ENCODE results near the gene TLX2. TPM values are rescaled to one million over a fixed set of nuclear protein-coding genes. Genes with fewer than 3 reads are reported as not detected.
A peak's percentile ranks its signal among the peaks of the same experiment; 100 is the strongest.

Gene TLX2
- polyA plus RNA-seq, 6 donors from 2014 or later: not detected

DNA sequence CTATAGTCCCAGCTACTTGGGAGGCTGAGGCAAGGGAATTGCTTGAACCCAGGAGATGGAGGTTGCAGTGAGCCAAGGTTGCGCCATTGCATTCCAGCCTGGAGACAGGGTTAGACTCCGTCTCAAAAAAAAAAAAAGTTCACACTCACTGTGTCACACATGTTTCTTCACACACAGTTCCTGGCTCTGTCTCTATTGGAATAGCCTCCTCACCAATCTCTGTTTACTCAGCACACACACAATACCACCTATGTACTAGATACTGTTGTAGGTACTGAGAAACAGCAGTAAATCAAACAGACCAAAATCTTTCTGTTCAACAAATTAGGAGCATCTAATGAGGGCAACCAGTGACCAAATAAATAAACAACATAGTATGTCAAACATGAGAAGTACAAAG is 28.1 kb upstream of the TLX2 start:
- Mint-ChIP-seq H3K27me3 (no peaks in the 10 kb centered on the region), H3K4me3 (peak overlapping the region in 1 of 8 donors; percentile 38), H3K36me3 (peaks cover 0 to 30% of the 10 kb centered on the region in 2 donors), H3K4me1 (peaks cover 24 to 35% (median 32%) of the 10 kb centered on the region in 3 donors), H3K9me3 (no peaks in the 10 kb centered on the region), H3K27ac (no peak overlapping the region)
- DNase-seq (no peak), ATAC-seq (ENCODE audit: low read depth in 2 of 2) (no peak)

DNA sequence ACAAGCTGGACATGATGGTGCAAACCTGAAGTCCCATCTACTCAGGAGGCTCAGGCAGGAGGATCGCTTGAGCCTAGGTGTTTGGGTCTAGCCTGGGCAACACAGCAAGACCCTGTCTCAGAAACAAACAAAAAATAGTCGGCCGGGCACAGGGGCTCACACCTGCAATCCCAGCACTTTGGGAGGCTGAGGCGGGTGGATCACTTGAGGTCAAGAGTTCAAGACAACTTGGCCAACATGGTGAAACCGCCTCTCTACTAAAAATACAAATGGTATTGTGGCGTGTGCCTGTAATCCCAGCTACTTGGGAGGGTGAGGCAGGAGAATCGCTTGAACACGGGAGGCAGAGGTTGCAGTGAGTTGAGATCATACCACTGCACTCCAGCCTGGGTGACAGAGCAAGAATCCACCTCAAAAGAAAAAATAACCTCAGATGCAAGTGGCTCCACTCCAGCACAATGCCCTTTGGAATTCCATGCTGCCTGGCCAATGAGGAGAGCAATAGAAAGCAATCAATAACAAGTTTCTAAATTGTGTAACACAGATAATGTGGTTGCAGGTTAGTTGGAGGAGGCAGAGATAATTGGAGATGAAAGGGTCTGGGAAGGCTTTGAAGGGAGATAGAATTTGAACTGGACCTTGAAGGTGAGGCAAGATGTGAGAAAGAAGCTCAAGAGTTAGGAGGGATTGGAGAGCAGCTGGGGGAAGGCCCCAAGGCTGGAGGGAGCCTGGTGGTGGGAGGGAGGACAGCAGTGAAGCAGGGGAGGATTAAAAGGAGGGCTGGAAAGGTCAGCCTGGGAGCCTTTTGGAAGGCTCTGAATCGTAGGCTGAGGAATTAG is 25.4 kb upstream of the TLX2 start:
- H3K27me3 Mint-ChIP-seq: no peaks in the 10 kb centered on the region
- H3K4me3 Mint-ChIP-seq: no peak overlapping the region
- peaks cover 3 to 24% (median 17%) of the 10 kb centered on the region in 3 donors for H3K4me1 Mint-ChIP-seq
- ATAC-seq (ENCODE audit: low read depth in 2 of 2) (no peak), DNase-seq (no peak)
- peak overlapping the region in 1 of 6 donors; percentile 5 for H3K27ac Mint-ChIP-seq
- peaks cover 9 to 50% of the 10 kb centered on the region in 2 donors for H3K36me3 Mint-ChIP-seq
- no peaks in the 10 kb centered on the region for H3K9me3 Mint-ChIP-seq

DNA sequence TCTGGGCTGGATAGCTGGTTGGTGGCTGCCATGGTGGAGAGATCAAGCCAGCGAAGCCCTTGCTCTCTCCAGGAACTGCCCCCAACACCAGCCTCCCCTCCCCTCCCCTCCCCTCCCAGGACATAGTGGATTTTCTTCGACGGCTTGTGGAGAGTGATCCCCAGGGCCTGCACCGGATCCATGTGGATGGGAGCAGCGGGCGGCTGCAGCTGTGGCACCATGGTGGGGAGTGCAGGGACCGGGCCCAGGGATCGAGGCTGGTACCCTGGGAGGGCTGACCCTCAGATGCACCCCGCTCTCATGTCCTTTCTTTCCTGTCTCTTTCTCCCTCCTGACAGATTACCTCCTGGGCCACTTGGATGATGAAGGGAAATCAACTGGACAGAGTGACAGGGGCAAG is 24.3 kb upstream of the TLX2 start:
- no peak overlapping the region for H3K27ac Mint-ChIP-seq
- no peak overlapping the region for H3K4me3 Mint-ChIP-seq
- no peaks in the 10 kb centered on the region for H3K9me3 Mint-ChIP-seq
- no peak for ATAC-seq (ENCODE audit: low read depth in 2 of 2)
- peaks cover 0 to 20% (median 14%) of the 10 kb centered on the region in 3 donors for H3K4me1 Mint-ChIP-seq
- H3K27me3 Mint-ChIP-seq: no peaks in the 10 kb centered on the region
- peaks cover 14 to 54% of the 10 kb centered on the region in 2 donors for H3K36me3 Mint-ChIP-seq
- DNase-seq: no peak

DNA sequence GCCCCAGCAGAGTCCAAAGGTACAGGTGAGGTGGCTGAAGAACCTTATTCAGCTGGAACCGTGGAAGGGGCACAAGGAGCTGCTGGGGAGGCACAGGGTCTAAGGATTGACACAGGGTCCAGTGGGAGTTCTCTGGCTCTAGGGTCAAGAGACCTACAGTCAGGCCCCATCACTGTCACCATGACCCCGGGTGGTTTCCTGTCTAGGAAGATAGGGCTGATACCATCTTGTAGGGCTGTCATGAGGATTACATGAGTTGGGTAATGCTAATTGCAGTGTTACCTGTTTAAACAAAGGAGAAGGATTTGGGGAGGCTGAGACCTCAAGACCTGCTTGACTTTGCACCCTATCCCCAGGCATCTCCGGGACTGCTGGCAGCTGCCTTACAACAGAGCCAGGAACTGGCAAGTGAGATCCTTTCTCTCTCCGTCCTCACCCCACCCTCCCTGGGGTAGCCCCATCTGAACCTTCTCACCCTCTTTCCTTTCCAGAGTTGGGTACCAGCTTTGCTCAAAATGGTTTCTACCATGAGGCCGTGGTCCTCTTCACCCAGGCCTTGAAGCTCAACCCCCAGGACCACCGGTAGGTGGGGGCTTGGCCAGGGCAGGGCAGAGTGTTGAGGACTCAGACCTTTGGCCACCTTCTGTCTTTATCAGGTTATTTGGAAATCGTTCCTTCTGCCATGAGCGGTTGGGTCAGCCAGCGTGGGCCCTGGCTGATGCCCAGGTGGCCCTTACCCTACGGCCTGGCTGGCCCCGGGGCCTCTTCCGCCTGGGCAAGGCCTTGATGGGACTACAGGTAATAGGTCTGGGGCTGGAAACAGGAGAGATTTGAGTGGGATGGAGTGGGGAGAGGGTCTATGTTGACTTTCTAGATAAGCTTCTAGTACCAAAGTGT is 22.4 kb upstream of the TLX2 start:
- H3K27me3 Mint-ChIP-seq: no peaks in the 10 kb centered on the region
- peaks cover 14 to 45% of the 10 kb centered on the region in 2 donors for H3K36me3 Mint-ChIP-seq
- H3K9me3 Mint-ChIP-seq: no peaks in the 10 kb centered on the region
- no peak overlapping the region for H3K27ac Mint-ChIP-seq
- H3K4me1 Mint-ChIP-seq: peaks cover 0 to 14% (median 11%) of the 10 kb centered on the region in 3 donors
- DNase-seq (no peak), ATAC-seq (ENCODE audit: low read depth in 2 of 2) (no peak)
- no peak overlapping the region for H3K4me3 Mint-ChIP-seq

GRCh38 chr2:74493546-74493945 is 20.7 kb upstream of the TLX2 start:
- Mint-ChIP-seq H3K4me1 (peaks cover 11 to 24% (median 21%) of the 10 kb centered on the region in 3 donors), H3K9me3 (no peaks in the 10 kb centered on the region), H3K36me3 (peaks cover 14 to 43% of the 10 kb centered on the region in 2 donors), H3K27ac (no peak overlapping the region), H3K4me3 (no peak overlapping the region), H3K27me3 (peaks cover 5 to 13% (median 12%) of the 10 kb centered on the region in 3 donors)
- ATAC-seq (ENCODE audit: low read depth in 2 of 2): no peak
- no peak for DNase-seq

DNA sequence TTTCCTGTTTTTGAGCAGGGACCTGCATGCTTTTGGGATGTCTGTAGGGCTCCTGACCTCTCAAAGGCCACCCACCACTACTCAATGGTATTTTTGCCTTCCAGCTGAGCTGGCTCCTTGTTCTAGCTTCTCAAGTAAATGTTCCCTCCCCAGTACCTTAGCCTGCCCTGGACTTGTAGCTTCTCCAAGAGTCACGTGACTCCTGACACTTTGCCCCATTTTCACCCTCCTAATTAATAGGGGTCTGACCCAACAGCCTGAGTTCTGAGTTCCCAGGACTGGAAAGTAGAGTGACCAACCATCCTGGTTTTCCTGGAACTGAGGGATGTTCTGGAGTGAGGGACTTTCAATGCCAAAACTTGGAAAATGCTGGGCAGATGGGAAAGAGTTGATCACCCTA is 18.8 kb upstream of the TLX2 start:
- H3K27ac Mint-ChIP-seq: no peak overlapping the region
- H3K9me3 Mint-ChIP-seq: no peaks in the 10 kb centered on the region
- peaks cover 21 to 32% (median 29%) of the 10 kb centered on the region in 3 donors for H3K27me3 Mint-ChIP-seq
- ATAC-seq (ENCODE audit: low read depth in 2 of 2) (no peak), DNase-seq (no peak)
- no peak overlapping the region for H3K4me3 Mint-ChIP-seq
- H3K4me1 Mint-ChIP-seq: peaks cover 21 to 30% (median 25%) of the 10 kb centered on the region in 3 donors
- peaks cover 14 to 32% of the 10 kb centered on the region in 2 donors for H3K36me3 Mint-ChIP-seq

DNA sequence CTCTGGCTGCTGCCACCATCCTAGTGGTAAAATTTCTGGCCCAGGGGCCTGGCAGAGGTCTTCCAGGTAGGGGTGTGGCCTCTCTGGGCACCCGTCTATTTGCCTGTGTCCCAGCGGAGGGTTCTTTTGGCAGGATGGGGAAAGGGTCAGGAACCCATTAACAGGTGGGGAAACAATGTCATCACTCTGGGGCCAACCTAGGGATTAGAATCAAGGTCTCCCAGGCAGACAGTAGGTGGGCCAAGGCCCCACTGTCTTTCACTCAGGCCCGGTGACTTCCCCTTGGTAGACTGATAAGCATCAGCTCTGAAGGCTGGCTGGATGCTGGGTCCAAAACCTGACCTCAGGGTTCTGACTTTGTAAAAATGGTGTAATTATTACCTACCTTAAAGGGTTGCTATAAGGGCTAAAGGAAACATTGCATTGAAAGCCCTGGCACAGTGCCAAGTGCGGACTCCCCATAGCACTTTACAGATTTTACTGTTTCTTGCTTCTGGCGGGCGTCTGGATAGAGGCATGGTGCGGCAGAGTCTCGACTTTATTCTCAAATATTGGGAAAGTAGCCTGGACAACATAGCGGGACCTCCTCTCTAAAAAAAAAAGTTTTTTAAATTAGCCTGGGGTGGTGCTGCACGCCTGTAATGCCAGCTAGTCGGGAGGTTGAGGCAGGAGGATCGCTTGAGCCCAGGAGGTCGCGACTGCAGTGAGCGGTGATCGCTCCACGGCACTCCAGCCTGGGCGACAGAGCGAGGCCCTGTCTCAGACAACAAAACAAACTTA is 17.1 kb upstream of the TLX2 start:
- DNase-seq (no peak), ATAC-seq (ENCODE audit: low read depth in 2 of 2) (no peak)
- Mint-ChIP-seq H3K36me3 (peaks cover 13 to 19% of the 10 kb centered on the region in 2 donors), H3K4me1 (peaks cover 22 to 40% (median 33%) of the 10 kb centered on the region in 3 donors), H3K27ac (no peak overlapping the region), H3K4me3 (peak overlapping the region; percentile 47 to 94 (median 82)), H3K9me3 (no peaks in the 10 kb centered on the region), H3K27me3 (peaks cover 38 to 50% (median 46%) of the 10 kb centered on the region in 3 donors)

DNA sequence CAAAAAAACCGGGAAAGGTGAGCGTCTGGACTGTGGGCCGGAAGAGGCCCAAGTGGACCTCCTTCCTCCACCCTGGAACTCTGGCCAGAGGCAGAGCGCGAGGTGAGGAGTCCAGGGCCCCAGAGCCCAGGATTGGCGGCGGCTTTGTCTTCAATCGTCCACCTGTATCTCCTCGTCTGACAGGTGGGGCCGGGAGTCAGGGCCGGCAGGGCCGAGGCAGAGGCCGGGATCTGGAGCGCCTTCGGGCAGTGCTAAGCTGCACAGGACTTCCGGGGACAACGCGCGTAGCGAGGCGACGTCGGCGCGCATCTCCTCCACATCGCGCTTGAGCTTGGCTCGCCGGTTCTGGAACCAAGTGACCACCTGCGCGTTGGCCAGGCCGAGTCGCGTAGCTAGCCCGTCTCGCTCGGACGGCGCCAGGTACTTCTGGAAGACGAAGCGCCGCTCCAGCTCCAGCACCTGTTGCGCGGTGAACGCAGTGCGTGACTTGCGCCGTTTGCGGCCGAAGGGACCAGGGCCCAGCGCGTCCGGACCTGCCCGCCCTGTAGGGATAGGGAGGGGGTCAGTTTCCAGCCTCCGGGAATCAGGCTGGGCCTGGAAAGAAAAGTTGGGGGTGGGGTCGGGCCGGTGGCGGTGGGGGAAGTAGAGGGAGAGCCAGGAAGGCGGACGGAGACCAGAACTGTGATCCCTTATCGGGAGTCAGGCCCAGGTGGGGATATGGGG is 16.3 kb upstream of the TLX2 start:
- Mint-ChIP-seq H3K27me3 (peaks cover 38 to 57% (median 48%) of the 10 kb centered on the region in 3 donors), H3K9me3 (no peaks in the 10 kb centered on the region), H3K36me3 (peaks cover 10 to 13% of the 10 kb centered on the region in 2 donors), H3K4me3 (peak overlapping the region; percentile 71 to 94 (median 86)), H3K4me1 (peaks cover 24 to 48% (median 40%) of the 10 kb centered on the region in 3 donors), H3K27ac (peak overlapping the region in 1 of 6 donors; percentile 4)
- DNase-seq (no peak), ATAC-seq (ENCODE audit: low read depth in 2 of 2) (no peak)

GRCh38 chr2:74498500-74499266 is 15.6 kb upstream of the TLX2 start:
- H3K27ac Mint-ChIP-seq: peak overlapping the region in 3 of 6 donors; percentile 4 to 71 (median 58)
- ATAC-seq (ENCODE audit: low read depth in 2 of 2) (peak; percentile 22 to 26), DNase-seq (peak; percentile 14)
- peaks cover 41 to 65% (median 48%) of the 10 kb centered on the region in 3 donors for H3K27me3 Mint-ChIP-seq
- H3K4me3 Mint-ChIP-seq: peak overlapping the region; percentile 71 to 94 (median 86)
- H3K4me1 Mint-ChIP-seq: peaks cover 24 to 55% (median 47%) of the 10 kb centered on the region in 3 donors
- H3K9me3 Mint-ChIP-seq: no peaks in the 10 kb centered on the region
- peaks cover 6 to 7% of the 10 kb centered on the region in 2 donors for H3K36me3 Mint-ChIP-seq

GRCh38 chr2:74499267-74499939 is 14.8 kb upstream of the TLX2 start, which contains the start of gene LBX2:
LBX2 (minus strand) TSS chr2:74499603; CDS start chr2:74499537, 66 bp downstream.
- ATAC-seq (ENCODE audit: low read depth in 2 of 2): peak; percentile 32 to 35

DNA sequence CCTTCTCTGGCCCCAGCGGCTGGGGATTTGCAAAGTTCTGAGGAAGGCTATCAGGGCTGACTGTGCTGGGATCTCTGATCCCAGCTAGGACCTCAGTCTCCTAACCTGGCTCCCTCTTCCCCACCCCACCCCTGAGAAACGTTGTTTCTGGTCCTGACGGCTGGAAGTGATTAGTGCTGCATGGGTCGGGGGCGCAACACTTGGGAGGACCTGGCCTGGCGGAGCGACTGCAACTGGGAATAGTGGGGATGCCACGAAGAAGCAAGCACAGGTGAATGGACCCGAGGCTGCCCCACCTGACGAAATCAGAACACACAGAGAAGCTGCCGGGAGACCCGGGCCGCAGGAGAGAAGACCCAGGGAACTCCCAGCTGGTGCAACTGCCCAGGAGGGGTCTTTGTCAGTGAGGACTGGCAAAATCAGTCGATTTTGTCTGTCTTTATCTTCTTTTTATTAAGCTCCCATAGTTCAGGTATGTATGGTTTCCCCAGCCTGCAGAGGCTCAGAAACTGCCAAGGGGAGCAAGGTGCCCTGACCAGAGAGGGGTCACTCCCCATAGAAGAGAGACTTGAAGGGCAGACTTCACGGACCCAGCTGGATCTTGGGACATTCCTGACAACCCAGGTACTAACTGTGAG is 14.2 kb upstream of the TLX2 start:
- peaks cover 9 to 11% of the 10 kb centered on the region in 2 donors for H3K36me3 Mint-ChIP-seq
- no peak overlapping the region for H3K27ac Mint-ChIP-seq
- DNase-seq: no peak
- peaks cover 53 to 78% (median 61%) of the 10 kb centered on the region in 3 donors for H3K27me3 Mint-ChIP-seq
- H3K9me3 Mint-ChIP-seq: no peaks in the 10 kb centered on the region
- ATAC-seq (ENCODE audit: low read depth in 2 of 2): no peak
- H3K4me3 Mint-ChIP-seq: peak overlapping the region in 6 of 8 donors; percentile 12 to 71 (median 54)
- peaks cover 37 to 67% (median 61%) of the 10 kb centered on the region in 3 donors for H3K4me1 Mint-ChIP-seq

More at GRCh38 chr2:74499267-74499939, 14.8 kb upstream of the TLX2 start, which contains the start of gene LBX2:
- Mint-ChIP-seq H3K9me3 (no peaks in the 10 kb centered on the region), H3K27me3 (peaks cover 47 to 72% (median 55%) of the 10 kb centered on the region in 3 donors), H3K27ac (peak within 1 kb of the TSS in 3 of 6 donors; percentile 4 to 71 (median 58)), H3K36me3 (peaks cover 3 to 5% of the 10 kb centered on the region in 2 donors), H3K4me3 (peak within 1 kb of the TSS; percentile 71 to 94 (median 86)), H3K4me1 (peaks cover 31 to 62% (median 54%) of the 10 kb centered on the region in 3 donors)
- no peak for DNase-seq

Data from naive B cell (primary cell).